Middle frontal gyrus (tissue), 1 donor: ENCODE data around the gene TUNAR.

Experiments used
- DNase-seq: peaks from one replicate; pipeline ENCODE4 v3.0.0-alpha.2; 2015; ENCODE audit warnings: low spot score; ENCODE audit errors: extremely low spot score

Gene TUNAR

DNA sequence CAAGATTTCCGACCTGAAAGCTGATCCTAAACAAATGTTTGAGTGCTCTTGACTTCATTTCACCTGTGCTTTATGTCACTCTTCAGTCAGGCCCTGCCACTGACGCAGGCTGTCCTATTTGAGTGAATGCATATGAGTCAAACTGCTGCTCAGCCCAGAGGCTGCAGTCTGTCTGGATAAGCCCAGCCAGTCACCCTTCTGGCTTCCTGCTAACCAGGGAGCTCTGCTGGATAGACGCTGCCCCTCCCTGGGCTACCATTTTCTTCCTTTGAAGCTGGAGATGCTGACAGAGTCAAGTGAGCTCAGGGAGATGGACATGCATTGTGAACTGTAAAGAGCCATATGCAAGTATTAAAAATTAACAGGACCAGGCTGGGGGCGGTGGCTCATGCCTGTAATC, 5.1 kb upstream of the TUNAR start:
- DNase-seq: no peak

DNA sequence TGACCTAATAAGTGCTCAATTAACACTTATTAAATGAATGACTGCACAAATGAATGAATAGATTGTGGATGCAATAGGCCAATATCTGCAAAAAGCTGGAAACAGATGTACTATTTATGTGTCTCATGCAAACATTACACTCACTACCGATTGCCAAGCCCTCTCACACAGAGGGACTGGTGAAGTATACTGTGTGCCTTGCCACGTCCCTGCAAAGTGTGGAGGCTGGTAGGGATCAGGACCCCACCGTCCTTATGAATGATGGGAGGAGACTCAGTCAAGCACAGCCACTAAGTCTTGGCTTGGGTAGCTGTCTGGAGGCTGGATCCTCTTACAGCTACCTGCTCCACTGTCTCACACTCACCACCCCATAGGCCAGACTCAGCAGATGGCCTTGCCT, 3.9 kb upstream of the TUNAR start:
- DNase-seq: no peak

DNA sequence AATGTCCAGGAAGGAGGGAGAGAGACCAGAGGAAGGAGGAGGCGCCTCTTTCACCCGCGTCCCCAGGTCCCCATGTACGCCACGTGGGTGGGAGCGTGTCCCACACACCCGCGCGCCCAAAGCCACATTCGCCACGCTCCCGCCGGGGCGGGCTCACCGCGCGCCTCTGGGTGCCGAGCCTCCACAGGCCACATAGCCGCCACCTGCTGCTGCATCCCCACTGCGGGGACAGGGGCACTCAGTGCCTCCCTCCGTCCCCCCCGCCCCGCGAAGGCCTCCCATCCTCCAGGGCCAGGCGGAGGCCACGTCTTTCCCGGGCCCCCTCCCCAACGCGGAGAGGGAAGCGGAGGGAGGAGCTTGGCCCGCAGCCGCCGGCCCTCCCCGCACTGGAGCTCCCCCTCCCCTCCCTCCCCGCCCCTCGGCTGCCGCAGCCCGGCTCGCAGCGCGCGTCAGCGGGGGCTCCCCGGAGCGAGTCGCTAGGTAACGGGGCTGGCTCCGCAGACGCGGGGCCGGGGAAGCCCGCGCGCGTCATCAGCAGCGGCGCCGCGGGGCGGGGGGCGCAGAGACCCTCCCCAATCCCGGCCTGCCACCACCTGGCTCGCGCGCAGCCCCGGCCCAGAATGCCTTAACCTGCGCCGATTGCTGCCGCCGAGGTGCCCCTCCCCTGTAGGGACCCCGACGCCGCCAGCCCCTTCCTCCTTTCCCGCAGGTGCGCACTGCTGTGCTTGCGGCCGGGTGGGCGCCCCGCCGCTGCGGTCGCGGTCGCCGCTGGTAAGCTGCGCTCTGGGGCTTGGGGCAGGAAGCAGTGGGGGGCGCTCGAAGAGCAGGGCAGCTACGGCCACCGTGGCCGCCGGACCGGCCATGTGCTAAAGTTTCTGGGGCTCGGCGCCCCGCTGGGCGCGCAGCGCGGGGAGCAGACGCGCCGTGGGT, 536 bp upstream of the TUNAR start:
- no peak for DNase-seq

DNA sequence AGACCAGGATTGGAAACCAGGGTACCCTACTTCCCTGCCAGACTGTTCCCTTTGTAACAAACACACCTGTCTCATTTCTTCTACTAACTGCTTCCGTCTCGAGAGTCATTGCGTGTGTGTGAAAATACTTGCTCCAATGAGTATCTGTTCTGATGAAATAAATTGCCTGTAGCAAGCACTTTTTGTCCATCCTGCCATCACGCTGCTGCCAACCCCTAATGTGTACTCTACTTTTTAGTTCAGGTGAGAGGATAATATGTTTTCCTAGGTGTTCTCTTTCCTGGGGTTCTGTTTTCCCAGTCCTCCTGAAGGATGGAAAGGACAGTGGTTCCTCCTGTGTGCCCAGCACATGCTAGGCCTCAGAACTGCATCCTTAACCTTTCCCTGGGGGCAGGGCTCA, 1.0 kb downstream of the TUNAR start:
- no peak for DNase-seq

DNA sequence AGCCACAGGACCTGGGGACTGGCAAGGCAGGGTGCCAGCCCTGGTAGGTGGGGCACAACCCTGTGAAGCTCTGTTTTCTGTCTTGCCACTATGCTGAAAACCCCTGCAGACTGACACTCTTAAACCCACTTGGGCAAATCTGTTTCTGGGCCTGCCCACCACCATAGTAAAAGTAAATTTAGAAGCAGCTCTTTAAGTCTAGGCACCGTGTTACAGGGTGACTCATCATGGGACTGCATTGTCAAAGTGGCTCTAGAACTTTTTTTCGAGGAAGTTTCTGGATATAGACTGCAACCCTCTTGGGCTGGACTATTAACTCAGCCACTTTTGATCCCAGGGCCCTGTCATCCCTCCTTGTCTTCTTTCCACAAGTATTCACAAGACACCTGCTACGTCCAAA, 7.7 kb downstream of the TUNAR start:
- no peak for DNase-seq

DNA sequence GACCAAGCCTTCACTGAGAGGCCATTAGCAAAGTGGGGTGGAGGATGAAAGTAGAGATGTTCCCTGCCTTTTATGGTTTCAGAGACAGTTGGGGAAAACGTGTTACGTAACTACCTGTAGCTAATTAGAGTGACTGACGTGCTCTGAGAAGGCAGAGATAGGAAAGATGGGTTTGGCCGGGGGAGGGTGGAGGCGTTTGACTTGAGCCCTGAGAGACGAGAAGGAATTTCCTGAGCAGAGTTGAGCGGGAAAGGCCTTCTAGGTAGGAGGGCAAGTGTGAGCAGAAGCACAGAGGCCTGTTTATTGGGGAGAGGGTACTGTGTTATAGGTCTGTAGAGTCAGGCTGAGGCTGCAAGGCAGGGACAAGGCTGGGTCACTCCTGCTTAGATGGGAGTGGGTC, 8.6 kb downstream of the TUNAR start:
- no peak for DNase-seq

DNA sequence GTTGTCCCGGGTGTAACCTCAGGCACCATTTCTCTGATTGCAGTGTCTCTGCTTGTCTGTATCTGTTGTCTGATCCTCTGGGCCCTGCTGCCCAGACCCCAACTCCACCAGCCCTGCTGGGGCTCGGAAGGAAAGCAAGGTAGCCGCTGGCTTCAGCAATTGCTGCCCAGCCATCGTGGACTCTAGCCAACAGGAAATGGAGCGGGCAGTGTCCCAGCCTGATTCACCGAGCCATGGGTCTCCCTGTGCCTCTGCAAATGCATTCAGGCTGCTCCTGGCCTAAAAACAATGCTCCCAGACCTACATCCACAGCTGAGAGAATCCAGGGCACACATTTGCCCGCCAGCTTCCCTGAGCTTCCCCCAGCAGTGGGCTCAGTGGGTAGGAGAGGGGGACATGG, 9.2 kb downstream of the TUNAR start:
- no peak for DNase-seq

DNA sequence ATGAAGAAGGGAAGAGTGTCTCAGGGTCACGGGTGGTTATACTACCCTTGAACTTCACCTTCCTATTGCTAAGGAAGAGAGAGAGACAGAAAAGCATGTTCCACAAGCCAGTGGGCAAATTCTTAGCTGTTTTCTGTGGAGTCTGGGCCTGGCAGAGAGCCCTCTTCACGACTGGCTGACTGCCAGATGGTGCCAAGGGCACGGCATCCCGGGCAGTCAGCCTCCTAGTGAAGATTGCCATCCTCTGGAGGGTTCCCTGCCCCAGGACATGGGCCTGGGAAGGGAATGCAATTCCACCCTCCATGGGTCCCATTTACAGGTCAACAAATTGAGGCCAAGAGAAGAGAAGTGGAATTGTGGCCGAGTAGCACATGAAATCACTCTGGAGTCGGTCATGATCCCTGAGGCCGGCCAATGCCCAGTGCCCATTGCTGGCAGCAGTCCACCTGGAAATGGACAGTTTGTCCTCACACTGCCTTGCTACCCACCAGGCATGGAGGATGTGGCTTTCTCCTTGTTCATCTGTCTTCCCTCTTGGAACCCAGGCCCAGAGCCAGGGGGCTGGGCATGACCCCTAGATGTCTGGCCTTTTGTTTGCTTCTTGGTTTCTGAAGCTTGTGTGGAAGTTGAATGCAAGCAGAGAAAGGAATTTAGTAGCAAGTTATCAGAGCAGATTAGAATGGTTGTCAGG, 9.9 kb downstream of the TUNAR start:
- DNase-seq: no peak

DNA sequence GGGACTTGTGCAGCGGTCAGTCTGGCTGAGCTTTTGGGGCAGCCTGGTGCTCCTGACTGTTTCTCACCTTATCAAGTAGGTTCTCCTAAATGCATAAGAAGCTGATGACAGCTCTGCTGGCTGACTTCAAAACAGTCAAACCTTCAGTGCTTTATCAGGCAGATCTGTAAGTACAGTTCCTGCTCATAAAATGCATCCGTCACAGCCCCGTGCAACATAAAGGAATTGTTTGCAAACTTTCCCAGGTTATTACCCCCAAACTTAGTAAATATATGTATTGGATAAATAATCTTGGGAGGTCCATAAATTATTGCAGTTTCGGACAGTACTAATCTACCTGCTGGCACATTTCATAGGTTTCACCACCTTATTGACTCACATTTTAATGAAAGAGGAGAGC, 10.7 kb downstream of the TUNAR start:
- DNase-seq: no peak

DNA sequence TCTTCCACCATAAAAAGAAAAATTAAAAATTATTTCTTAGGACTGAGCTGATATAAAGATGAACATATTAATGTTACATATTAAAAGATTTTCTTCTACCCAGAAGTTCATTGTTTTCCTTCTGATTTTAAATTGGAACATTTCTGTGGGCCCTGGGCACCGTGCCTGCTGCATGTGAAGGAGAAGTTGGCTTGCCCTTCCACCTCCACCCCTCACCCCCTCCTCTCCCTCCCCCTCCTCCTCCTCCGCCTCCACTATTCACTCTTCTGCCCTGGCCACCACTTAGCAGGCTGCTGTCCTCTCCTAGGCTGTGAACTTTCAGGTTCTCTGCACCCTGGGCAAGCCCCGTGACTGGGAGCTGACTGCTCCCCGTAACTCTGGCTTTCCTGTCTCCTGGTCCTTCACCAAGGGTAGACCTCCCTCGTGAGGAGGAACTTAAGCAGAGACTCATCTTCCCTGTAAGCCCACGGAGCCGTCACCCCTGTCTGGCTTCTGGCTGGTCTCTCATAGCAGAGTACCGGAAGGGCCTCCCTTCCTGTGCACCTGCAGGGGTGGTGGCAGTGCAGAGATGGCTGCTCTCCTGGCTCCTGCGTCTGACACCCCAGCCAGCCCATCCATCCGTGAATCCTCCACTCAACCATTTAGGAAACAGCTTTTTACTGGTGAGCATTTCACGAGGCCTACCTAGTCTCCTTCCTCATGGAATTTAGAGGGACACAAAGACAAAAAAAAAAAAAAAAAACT, 12.8 kb downstream of the TUNAR start:
- DNase-seq: no peak

DNA sequence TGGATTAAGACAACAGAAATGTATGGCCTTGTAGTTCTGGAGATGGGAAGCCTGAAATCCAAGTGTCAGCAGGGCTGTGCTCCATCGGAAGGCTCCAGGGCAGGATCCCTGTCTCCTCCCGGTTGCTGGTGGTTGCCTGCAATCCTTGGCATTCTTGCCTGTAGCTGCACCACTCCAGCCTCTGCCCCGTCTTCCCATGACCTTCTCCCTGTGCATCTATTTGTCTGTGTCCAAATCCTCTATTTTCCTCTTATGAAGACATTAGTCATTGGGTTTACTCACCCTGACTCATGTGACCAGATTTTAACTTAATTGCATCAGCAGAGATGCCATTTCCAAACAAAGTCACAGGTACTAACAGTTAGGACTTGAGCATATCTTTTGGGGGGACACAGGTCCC, 15.1 kb downstream of the TUNAR start:
- DNase-seq: no peak

DNA sequence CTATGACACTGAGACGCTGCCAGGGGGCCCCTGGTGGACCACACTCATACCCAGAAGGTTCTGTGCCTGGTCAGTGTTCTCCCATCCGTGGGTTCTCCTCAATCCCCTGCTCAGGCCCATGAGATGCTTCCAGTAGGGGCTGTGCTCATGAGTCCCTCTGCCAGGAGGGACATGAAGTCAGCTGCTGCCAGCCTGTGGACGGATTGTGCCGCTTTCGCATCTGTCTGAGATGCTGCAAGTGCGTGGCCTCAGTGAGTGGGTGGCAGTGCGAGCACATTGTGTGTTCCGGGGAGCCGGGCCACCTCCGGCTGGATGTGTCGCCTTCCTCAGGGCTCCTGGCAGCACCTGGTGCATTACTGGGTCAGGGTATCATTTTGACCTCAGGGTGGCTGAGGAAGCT, 15.5 kb downstream of the TUNAR start:
- DNase-seq: no peak

DNA sequence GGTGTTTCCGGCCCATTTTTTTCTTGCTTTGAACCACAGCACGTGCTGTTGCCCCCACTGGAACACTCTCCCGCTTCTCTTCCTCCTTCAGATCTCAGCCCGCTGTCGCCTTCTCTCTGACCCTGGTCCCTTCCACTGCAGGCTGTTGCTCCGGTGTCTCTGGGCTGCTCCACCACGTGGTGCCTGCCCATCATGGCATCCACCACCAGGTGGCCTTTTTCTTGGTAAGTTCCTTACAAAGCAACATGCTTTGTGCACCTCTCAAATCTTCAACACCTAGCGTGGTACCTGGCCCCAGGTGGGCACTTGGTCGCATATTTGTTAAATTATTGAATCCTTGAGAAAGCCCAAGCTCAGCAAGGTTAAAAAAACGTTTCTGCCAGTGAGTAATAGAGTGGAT, 19.1 kb downstream of the TUNAR start:
- no peak for DNase-seq

DNA sequence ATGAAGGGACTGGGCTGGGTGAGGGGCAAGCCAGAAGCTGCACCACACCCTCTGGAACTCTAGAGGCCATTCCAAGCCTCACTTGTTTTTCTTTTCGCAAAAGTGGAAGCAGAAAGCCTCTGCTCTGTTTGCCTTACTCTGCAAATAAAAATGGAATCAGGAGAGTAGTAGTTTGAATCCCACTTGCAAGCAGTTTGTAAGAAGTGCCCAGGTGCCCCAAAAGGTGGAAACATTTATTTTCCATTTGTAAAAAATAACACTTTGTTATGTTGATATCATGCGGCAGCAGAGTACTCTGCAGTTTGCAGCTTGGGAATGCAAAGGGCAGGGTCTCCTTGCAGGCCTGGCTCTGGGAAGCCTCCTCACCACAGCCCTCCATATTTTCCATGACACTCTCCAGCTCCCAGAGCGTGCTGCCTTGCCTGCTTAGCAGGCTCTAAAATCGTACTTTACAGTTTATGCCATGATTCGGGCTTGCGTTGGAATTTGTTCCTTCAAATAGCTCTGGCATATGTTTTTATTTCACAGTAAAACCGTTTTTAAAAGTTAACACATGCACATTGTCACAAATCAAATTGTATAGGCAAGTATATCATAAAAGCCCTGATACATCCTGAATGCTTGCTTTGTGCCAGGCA, 20.0 kb downstream of the TUNAR start:
- DNase-seq: no peak

DNA sequence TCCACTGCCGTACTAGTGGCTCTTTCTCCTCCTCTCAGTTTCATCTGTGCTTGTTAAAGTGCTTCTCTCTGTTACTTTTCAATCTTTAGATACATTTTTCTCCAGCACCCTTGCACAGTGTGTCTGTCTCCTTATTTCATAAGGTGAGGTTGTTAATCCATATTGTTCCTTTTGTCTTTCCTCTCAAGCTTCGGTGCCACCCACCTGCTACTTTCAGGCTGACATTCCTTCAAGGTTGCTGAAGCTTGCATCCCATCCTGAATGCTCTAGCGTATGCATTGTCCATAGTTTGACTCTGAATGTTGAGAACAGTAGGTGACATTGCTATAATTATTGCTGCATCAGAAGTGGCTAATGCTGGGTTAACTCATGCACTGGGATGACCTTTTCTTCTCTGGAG, 20.6 kb downstream of the TUNAR start:
- no peak for DNase-seq

DNA sequence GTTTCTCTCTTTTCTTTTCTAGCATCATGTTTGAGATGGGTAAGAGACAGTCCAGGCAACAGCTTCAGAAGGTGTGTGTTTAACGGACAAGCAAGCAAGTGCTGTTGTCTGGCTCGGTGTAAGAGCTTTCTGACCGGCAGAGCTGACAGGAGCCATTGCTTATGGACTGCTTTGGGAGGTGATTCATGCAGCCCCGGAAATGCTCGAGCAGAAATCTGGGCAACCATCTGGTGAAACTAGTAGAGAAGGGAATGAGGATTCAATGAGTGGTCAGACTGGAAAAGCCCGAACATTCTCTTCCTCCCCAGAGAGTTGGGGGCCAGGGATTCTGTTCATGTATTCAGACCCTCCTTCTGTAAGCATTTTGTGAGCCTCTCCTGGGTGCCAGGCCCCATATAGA, 24.4 kb downstream of the TUNAR start:
- no peak for DNase-seq

DNA sequence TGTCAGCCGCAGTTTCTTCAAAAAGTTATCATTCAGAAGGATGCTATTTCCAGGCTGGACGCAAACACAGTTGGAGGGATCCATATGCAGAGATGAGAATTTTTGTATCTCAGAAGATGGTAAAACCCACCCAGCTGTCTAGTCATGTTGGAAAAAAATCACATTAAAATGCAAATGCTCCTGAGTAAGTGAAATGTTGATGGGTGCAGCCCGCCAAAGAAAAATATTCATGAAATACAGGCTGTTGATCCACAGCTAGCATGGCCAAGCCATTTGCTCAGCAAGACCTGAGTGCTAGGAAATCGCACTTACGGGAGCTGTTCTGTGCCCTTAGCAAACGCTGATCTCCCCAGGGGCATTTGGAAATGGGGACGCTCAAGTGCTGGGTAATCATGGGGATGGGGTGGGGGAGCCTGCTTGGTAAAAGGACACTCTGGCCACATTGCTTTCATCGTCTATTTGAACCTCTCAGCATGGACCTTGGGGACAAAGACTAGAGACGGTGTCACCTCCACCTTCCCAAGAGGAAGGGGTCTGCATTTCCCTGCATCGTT, 25.7 kb downstream of the TUNAR start:
- no peak for DNase-seq

DNA sequence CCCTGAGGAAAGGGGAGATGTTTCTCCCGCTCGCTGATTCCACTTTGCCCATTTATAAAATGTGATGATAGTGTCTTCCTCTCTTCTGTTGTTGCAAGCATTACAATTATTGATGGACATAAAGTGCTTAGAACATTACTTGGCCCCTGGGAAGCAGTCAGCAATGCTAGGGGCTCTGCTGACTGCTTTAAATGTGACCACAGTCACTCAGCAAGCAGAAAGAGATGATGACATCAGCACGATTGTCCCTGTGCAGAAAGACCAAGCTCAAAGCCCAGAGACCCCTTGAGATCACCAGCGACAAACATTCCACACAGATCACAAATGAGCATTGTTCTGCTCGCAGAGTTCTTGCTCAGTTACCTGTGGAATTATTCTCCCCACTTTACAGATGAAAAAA, 26.5 kb downstream of the TUNAR start:
- DNase-seq: no peak

DNA sequence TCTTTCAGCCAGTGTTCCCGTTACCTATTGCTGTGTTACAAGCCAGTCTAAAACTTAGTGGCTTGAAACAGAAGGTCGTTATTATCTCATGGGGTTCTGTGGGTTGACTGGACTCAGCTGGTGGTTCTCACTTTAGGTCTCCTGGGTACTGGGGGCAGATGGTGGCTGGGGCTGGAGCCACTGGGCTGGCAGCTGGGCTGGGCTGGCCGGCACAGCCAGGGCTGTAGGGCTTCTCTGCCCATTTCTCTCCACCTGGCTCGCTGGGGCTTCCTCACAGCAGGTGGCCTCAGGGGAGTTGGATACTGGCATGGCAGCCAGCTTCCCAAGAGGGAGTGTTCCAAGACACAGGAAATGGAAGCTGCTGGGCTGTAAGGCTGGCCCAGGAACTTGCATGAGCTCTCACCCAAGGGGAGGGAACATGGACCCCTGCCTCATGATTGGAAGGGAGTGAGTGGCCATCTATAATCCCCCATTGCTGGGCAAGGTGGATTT, 27.0 kb downstream of the TUNAR start:
- DNase-seq: no peak

DNA sequence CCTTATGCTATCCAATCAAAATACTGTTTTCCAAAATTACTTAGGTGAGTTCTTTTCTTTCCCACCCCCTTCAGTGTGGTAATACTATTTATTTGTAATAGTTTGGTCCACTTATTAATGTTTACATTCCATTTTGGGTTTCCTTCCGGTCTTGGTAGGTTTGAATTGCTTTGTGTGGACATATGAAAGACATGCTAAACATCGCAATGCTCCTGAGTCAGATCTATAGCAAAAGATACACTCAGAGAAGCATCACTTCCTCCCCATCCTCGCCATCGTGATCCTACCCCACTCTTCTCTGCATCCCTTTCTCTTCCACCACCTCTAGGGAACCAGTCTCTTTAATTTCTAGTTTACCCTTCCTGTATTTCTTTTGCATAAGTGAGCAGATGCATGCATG, 30.0 kb downstream of the TUNAR start:
- no peak for DNase-seq

DNA sequence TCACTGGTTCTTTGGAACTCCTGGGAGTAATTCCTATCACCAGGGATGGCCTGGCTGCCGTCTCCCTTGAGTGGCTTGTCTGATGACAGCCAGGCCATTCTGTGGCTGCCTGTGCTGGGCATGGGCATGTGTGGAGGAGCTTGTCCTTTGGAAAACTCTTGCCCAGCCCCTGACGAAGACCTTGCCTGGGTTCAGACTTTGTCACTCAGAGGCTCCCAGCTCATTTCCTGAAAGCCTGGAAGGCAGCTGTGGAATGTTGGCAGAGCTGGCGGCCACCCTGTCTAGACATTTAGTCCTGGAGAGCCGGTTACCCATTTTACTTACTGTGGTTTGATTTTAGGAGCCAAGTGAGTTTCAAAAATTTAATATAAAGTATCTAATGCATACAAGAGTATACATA, 34.0 kb downstream of the TUNAR start:
- no peak for DNase-seq
